Glomerular visceral epithelial cell (primary cell): ENCODE data around the gene ARSB.
"Not testable (repeated sequence)": the region's sequence is repeated elsewhere in the genome, so short reads cannot be mapped to it uniquely, and the experiment has no call there.

Experiments
- DNase-seq: peaks from one replicate; pipeline ENCODE4 v3.0.0-alpha.2; 2016; ENCODE audit errors: extremely low spot score

Gene ARSB

GRCh38 chr5:78953092-78953800 is 31.9 kb downstream of the ARSB start:
- DNase-seq: no peak

GRCh38 chr5:78930721-78931120 is 54.4 kb downstream of the ARSB start:
- no peak for DNase-seq

- no peak for DNase-seq
Measured at GRCh38 chr5:78929833-78930232, 55.3 kb downstream of the ARSB start.

GRCh38 chr5:78927657-78928282 is 57.3 kb downstream of the ARSB start:
- peak; percentile 54 for DNase-seq

- DNase-seq: no peak
Measured at GRCh38 chr5:78926252-78926651, 58.9 kb downstream of the ARSB start.

- DNase-seq: no peak
Measured at GRCh38 chr5:78925129-78925876, 59.8 kb downstream of the ARSB start.

GRCh38 chr5:78923622-78923970 is 61.5 kb downstream of the ARSB start:
- no peak for DNase-seq

DNA sequence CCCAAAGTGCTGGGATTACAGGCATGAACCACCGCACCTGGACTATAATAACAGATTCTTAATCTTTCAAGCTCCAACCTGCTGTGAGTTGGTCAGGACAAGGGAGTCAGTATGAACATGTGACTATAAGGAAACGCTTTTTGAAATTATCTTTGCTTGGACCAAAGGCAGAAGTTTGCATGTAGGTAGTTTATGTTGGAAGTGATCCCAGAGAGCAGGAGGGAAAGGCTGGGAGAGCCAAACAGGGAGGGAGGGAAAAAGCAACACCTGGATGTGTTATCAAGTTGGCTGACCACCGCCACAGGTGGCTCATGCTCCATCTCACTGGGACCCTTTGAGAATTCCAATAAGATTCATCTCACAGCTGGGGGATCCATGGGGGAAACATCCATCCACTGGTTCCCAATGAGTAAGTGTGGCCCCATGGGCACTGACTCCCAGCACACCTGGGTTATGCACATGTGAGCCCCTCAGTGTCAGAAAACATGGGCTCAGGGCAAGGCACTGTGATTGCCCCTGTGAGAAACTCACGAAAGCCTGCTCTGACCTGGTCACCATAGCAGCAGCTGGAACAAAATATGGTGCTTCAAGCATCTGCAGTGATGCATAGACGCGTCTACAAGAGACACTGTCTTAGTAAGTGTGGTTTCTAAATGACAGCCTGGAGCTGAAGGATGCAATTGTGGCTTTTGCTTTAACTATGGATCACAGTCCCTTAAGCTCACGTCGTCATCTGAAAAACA is 62.1 kb downstream of the ARSB start:
- no peak for DNase-seq

DNA sequence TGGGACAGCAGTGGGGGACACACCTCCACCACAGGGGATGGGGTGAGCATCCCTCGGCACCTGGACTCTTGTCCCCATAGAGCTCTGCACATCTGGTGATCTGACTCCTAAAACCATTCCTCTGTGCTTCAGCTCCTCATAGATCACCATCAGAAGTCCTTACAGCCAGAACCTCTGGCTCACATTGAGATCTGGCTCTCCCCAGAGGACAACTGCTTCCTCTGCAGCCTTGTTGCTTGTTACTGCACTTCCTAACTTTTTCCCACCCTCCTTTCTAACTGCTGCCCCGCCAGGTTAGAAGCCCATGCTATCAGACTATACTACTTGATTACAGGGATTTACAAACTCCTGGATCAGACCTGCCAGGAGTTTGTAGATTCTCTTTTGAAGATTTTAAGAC is 64.5 kb downstream of the ARSB start:
- DNase-seq: no peak

DNA sequence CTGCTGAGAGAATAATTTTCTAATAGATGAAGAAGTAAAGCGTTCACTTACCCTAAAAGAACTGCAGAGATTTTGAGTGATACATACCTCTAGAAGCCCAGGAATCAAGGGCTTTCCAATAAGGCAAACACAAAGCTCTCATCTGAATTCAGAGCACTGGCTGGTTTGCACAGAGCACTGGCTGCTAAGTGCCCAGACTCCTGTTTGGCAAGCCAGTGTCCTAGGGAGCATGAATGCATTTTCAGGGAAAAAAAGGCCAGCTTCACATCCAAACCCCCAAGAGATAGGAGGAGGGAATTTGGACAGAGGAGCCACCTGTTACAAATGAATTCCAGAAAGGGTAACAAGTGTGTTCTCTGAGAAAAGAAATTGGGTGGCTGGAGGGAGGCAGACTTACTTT is 65.3 kb downstream of the ARSB start:
- no peak for DNase-seq

DNA sequence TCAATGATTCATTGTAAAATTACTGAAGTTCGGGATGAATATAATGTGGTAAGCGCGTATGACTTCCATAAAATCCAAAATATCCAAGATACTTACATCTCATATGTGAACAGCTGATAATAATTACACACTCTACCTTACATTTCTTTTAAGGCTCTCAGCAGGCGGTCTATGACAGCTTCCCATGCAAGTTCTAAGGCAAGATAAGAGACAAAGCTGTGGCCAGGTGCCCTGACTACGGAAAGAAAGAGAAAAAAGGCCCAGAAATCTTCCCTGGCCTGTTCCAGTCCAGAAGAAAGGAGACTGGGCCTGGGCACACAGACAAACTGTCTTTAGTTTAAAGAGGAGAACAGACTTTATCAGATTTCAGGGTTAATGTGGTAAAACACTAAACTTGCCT is 69.1 kb downstream of the ARSB start:
- DNase-seq: no peak

DNA sequence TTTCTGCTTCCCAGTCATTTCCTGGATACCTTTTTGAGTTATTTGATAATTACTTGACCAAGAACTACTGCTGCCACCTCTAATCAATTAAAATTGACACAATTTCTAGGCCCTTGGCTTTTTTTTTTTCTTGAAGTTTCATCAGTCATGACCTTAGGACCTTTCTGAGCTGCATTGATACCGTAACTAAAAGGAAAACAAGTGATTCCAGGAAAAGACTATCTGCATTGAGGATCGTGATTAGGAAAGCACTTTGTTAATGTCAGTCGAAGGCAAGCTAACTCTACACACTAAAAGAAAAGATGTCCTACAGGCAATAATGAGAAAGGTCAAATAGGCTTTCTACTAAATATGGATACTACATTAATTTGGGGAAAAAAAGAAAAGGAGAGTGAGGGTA is 69.9 kb downstream of the ARSB start:
- DNase-seq: no peak

DNA sequence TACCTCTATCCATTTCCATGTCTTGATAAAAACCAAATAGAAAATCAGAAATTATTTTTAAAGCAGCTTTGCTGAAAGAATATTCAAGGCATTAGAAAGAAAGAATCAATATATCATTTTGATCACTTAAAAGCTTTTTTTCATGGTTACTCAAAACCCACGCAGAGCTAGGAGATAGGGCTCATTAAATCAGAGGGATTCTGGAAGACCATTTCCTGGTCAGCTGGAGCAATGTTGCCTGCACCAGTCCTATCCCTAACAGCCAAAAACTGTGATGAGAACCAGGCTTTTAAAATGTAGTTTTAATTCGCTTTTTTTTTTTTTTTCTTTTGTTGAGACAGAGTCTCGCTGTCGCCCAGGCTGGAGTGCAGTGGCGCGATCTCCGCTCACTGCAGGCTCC is 72.3 kb downstream of the ARSB start:
- no peak for DNase-seq

DNA sequence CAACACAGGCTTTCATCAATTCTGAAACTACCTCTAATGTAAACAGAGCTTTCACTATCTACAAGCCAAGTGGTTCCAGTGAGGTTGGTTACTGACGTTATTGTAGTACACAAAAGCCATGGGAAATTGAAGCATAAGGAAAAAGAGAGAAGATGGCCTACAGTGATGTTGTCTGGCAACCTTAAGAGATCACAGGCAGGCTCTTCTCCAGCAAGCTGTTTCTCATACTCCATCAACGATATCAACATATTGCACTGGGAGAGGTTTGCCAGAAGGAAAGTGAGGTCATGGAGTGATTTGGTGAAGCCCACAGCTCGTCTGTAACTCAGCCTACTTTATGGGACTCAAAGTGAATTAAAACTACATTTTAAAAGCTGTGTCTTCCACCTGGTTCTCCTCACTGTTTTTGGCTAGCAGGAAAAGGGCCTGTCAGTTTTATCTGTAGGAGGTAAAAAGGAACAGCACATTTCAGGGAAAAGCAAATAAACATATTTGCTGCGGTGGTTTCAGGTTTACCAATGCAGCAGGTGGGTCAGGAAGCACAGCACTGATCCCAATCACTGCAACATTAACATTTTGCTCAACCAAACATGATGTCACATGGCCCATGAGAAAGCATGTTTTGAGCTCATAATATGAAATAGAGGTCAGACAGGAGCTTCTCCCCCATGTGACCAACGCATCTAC is 72.9 kb downstream of the ARSB start:
- DNase-seq: no peak

GRCh38 chr5:78909224-78909983 is 75.7 kb downstream of the ARSB start:
- DNase-seq: not testable (repeated sequence)

DNA sequence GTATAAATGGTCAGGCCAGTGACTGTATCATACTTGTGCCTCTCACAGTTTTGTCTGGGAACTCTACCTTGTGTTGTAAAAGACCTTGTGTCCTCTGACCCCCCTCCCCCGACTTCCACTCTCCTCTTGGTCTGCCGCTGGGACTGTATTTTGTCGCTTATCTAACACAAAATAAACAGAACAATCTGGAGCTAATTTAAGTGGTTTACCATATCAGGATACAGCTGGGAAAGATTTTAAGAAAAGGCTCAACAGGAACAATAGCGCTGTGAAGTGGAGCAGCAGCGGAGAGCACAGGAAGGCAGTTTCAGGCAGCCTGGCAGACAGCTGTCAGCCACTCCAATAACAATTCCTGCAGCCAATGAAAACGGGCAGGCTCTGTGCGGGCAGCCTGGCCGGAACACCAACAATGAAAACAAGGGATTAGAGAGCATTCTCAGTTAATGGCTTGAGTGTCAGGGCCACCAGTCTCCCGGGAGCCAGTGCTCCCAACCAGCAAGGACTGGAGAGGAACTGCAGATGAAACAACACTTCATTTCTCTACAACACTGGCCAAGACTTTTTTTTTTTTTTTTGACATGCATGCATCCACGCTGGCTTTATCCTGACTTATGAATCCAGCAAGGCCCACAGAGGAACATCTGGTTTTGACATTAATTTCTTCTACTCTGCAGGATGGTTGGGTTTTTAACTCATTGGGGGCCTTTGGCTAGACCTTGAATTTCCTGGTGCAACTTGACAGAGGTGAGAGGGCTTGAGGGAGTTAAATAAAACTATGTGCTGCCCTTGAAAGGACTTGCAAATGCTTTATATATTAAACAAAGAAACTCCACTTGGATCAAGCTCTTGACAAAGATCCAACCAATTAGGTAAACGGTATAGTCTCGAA is 76.7 kb downstream of the ARSB start:
- peak; percentile 8 for DNase-seq

- DNase-seq: peak; percentile 86
Measured at GRCh38 chr5:78907255-78907891, 77.7 kb downstream of the ARSB start.

- no peak for DNase-seq
Measured at GRCh38 chr5:78905084-78905938, 79.8 kb downstream of the ARSB start.

DNA sequence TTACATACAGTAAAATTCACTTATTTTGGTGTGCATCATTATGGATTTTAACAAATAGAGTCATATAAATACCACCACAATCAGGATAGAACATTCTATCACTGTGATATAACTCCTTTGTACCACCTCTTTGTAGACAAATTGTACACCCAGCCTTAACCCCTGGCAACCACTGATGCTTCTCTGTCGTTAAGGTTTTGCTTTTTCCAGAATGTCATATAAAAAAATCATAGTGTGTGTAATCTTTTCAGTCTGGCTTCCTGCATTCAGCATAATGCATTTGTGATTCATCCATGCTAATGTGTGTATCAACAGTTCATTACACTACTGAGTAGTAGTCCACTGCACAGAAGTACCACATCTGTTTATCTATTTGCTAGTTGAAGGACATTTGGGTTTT is 81.2 kb downstream of the ARSB start:
- no peak for DNase-seq
